ENCODE results near the gene CTTNBP2. TPM values are rescaled to one million over a fixed set of nuclear protein-coding genes. Genes with fewer than 3 reads are reported as not detected.

Gene CTTNBP2
- total and polyA plus RNA-seq, 2 donors (not counting 1 experiment from before 2014, with no cell fraction given): 8.3 to 12.0 TPM

DNA sequence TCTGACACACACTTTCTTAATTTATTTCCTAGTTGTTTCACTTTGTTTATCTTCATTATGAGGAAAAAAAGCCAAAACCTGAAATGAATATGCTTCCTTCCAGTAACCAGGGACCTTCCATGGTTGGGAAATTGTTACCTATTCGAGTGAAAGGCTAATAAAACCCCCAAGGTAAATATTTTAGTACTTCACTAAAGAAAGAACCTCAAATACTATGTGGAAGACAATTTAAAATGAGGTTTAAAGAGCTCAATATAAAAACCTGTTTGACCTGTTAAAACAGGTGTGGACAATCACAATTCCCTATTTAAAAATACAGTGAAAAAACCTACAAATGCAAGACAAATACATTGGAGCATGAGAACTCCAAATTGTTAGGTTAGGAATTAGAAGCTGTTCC, 200.8 kb downstream of the CTTNBP2 start:
- Histone ChIP-seq H3K9ac (ENCODE audit: insufficient read depth, low read length) (no peak overlapping the region), H3K27ac (ENCODE audit: insufficient read depth, low read length) (no peak overlapping the region), H3K79me2 (ENCODE audit: control insufficient read depth, insufficient read depth, low read length) (no peaks in the 10 kb centered on the region), H3K4me2 (ENCODE audit: extremely low read depth, insufficient read depth, low read length) (no peak overlapping the region), H3K4me3 (replicated peaks in 1 of 4; ENCODE audit: control extremely low read depth in 1 of 4, insufficient read depth in 1 of 4, low read depth in 3 of 4, low read length in 4 of 4) (no peak overlapping the region), H3K4me1 (ENCODE audit: control insufficient read depth, extremely low read depth, insufficient read depth, low read length) (peaks cover 3% of the 10 kb centered on the region), H3K36me3 (ENCODE audit: control insufficient read depth, insufficient read depth, low read length) (no peaks in the 10 kb centered on the region), H3K27me3 (ENCODE audit: control insufficient read depth, insufficient read depth, low read length) (no peaks in the 10 kb centered on the region), H2AFZ (ENCODE audit: low read length) (no peak overlapping the region), H3K9me3 (ENCODE audit: control insufficient read depth, insufficient read depth, low read depth, low read length) (no peaks in the 10 kb centered on the region), H4K20me1 (ENCODE audit: control insufficient read depth, extremely low read depth, insufficient read depth, low read length) (no peaks in the 10 kb centered on the region)
- no peak for TF ChIP-seq CTCF (conservative IDR thresholded peaks at IDR 0.05 in 1 of 2, IDR thresholded peaks at IDR 0.05 in 1 of 2; ENCODE audit: low read depth in 1 of 2, low read length in 2 of 2)
- no peak for TF ChIP-seq EZH2 (IDR thresholded peaks at IDR 0.05; ENCODE audit: low read length, missing control alignments)
- no peak for DNase-seq (ENCODE audit: low read depth in 2 of 2)

DNA sequence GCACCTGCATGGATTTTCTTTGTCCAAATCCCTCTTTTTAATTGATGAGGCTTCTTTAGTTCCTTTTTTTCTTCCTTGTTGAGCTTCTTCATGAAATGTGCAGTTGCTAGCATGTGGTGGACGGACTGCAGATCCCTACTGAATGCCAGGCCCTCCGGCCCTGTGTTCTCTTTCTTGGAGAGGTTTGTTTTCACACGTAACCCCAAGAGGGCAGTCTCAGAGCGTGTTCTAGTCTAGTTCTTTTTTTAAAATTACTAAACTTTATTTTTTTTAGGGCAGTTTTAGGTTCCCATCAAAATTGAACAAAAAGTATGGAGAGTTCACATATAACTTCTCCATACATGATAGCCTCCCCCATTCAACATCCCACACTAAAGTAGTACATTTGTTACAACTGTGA, 203.4 kb downstream of the CTTNBP2 start:
- Histone ChIP-seq H3K27ac (ENCODE audit: insufficient read depth, low read length) (no peak overlapping the region), H3K79me2 (ENCODE audit: control insufficient read depth, insufficient read depth, low read length) (no peaks in the 10 kb centered on the region), H4K20me1 (ENCODE audit: control insufficient read depth, extremely low read depth, insufficient read depth, low read length) (no peaks in the 10 kb centered on the region), H3K4me3 (replicated peaks in 1 of 4; ENCODE audit: control extremely low read depth in 1 of 4, insufficient read depth in 1 of 4, low read depth in 3 of 4, low read length in 4 of 4) (no peak overlapping the region), H3K9ac (ENCODE audit: insufficient read depth, low read length) (no peak overlapping the region), H3K9me3 (ENCODE audit: control insufficient read depth, insufficient read depth, low read depth, low read length) (no peaks in the 10 kb centered on the region), H3K4me1 (ENCODE audit: control insufficient read depth, extremely low read depth, insufficient read depth, low read length) (peaks cover 9% of the 10 kb centered on the region), H3K27me3 (ENCODE audit: control insufficient read depth, insufficient read depth, low read length) (no peaks in the 10 kb centered on the region), H3K36me3 (ENCODE audit: control insufficient read depth, insufficient read depth, low read length) (no peaks in the 10 kb centered on the region), H2AFZ (ENCODE audit: low read length) (no peak overlapping the region), H3K4me2 (ENCODE audit: extremely low read depth, insufficient read depth, low read length) (no peak overlapping the region)
- TF ChIP-seq CTCF (conservative IDR thresholded peaks at IDR 0.05 in 1 of 2, IDR thresholded peaks at IDR 0.05 in 1 of 2; ENCODE audit: low read depth in 1 of 2, low read length in 2 of 2): no peak
- no peak for TF ChIP-seq EZH2 (IDR thresholded peaks at IDR 0.05; ENCODE audit: low read length, missing control alignments)
- DNase-seq (ENCODE audit: low read depth in 2 of 2): no peak

DNA sequence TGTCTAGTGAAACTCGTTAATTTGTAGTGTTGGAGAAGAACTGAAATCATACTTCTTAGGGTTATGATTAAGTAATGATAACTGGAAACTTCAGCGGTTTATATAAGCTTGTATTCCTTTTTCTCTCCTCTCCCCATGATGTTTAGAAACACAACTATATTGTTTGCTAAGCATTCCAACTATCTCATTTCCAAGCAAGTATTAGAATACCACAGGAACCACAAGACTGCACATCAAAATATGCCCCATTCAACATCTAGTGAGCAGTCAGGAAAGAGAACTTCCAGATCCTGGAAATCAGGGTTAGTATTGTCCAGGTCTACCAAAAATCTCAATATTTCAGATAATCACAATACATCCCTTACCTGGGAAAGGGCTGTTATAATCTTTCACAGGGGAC, 205.8 kb downstream of the CTTNBP2 start:
- no peak overlapping the region for H3K4me3 ChIP-seq (replicated peaks in 1 of 4; ENCODE audit: control extremely low read depth in 1 of 4, insufficient read depth in 1 of 4, low read depth in 3 of 4, low read length in 4 of 4)
- DNase-seq (ENCODE audit: low read depth in 2 of 2): peak in 1 of 2 donors; percentile 42
- TF ChIP-seq CTCF (conservative IDR thresholded peaks at IDR 0.05 in 1 of 2, IDR thresholded peaks at IDR 0.05 in 1 of 2; ENCODE audit: low read depth in 1 of 2, low read length in 2 of 2) (no peak), EZH2 (IDR thresholded peaks at IDR 0.05; ENCODE audit: low read length, missing control alignments) (no peak)
- no peak overlapping the region for H2AFZ ChIP-seq (ENCODE audit: low read length)
- no peaks in the 10 kb centered on the region for H3K79me2 ChIP-seq (ENCODE audit: control insufficient read depth, insufficient read depth, low read length)
- no peak overlapping the region for H3K27ac ChIP-seq (ENCODE audit: insufficient read depth, low read length)
- H4K20me1 ChIP-seq (ENCODE audit: control insufficient read depth, extremely low read depth, insufficient read depth, low read length): no peaks in the 10 kb centered on the region
- no peaks in the 10 kb centered on the region for H3K9me3 ChIP-seq (ENCODE audit: control insufficient read depth, insufficient read depth, low read depth, low read length)
- peaks cover 9% of the 10 kb centered on the region for H3K4me1 ChIP-seq (ENCODE audit: control insufficient read depth, extremely low read depth, insufficient read depth, low read length)
- no peaks in the 10 kb centered on the region for H3K36me3 ChIP-seq (ENCODE audit: control insufficient read depth, insufficient read depth, low read length)
- H3K27me3 ChIP-seq (ENCODE audit: control insufficient read depth, insufficient read depth, low read length): no peaks in the 10 kb centered on the region
- H3K4me2 ChIP-seq (ENCODE audit: extremely low read depth, insufficient read depth, low read length): no peak overlapping the region
- H3K9ac ChIP-seq (ENCODE audit: insufficient read depth, low read length): no peak overlapping the region

Data from fibroblast of lung (primary cell).